Neural progenitor cell (in vitro differentiated cells): ENCODE data around the gene GUCY1B1. TPM values are rescaled to one million over a fixed set of nuclear protein-coding genes. Genes with fewer than 3 reads are reported as not detected.

Experiments used
- DNase-seq: peaks from one replicate; pipeline ENCODE4 v3.0.0-alpha.2; 2016; ENCODE audit warnings: low spot score
- H2AFZ ChIP-seq: fragments of 200-600 bp; sonication (generic); replicated peaks from 2 replicates; pipeline ENCODE4 v1.6.1; 2016; ENCODE audit warnings: antibody characterized with exemption
- H3F3A ChIP-seq: fragments of 200-600 bp; sonication (generic); 2 replicates; pipeline ENCODE4 v1.6.1; 2016; ENCODE audit warnings: antibody characterized with exemption, low read depth
- H3K27ac ChIP-seq: fragments of 200-600 bp; sonication (generic); 2 replicates; pipeline ENCODE4 v1.5.1; 2016; ENCODE audit warnings: mild to moderate bottlenecking
- H3K27me3 ChIP-seq: fragments of 200-600 bp; sonication (generic); 2 replicates; pipeline ENCODE4 v1.6.1; 2016; ENCODE audit warnings: mild to moderate bottlenecking, moderate library complexity
- H3K36me3 ChIP-seq: fragments of 200-600 bp; sonication (generic); 2 replicates; pipeline ENCODE4 v1.5.1; 2016
- H3K4me1 ChIP-seq: fragments of 200-600 bp; sonication (generic); 2 replicates; pipeline ENCODE4 v1.6.1; 2016; ENCODE audit warnings: mixed run types
- H3K4me2 ChIP-seq: fragments of 200-600 bp; sonication (generic); 2 replicates; pipeline ENCODE4 v1.6.1; 2016
- H3K4me3 ChIP-seq: fragments of 200-600 bp; sonication (generic); 2 replicates; pipeline ENCODE4 v1.5.1; 2016
- H3K79me2 ChIP-seq: fragments of 200-600 bp; sonication (generic); 2 replicates; pipeline ENCODE4 v1.6.1; 2016; ENCODE audit warnings: low read depth
- H3K9ac ChIP-seq: fragments of 200-600 bp; sonication (generic); 2 replicates; pipeline ENCODE4 v1.6.1; 2016
- H3K9me3 ChIP-seq: fragments of 200-600 bp; sonication (generic); 2 replicates; pipeline ENCODE4 v1.5.1; 2016; ENCODE audit warnings: low read depth
- H4K20me1 ChIP-seq: fragments of 200-600 bp; sonication (generic); 2 replicates; pipeline ENCODE4 v1.6.1; 2016; ENCODE audit warnings: low read depth
- H3K27ac Mint-ChIP-seq: 3 replicates; pipeline ENCODE4 v1.8.0; 2021; ENCODE audit warnings: mixed read lengths
- H3K27me3 Mint-ChIP-seq: 2 replicates; pipeline ENCODE4 v1.8.0; 2022; ENCODE audit warnings: low read depth, mild to moderate bottlenecking, inconsistent platforms, moderate library complexity, mixed read lengths; ENCODE audit not compliant: insufficient read depth
- H3K36me3 Mint-ChIP-seq: 3 replicates; pipeline ENCODE4 v1.8.0; 2021; ENCODE audit warnings: mixed read lengths
- H3K4me1 Mint-ChIP-seq: 3 replicates; pipeline ENCODE4 v1.8.0; 2021; ENCODE audit warnings: mixed read lengths
- H3K4me3 Mint-ChIP-seq: 3 replicates; pipeline ENCODE4 v1.8.0; 2021; ENCODE audit warnings: mild to moderate bottlenecking, moderate library complexity, mixed read lengths
- H3K9me3 Mint-ChIP-seq: 3 replicates; pipeline ENCODE4 v1.8.0; 2020; ENCODE audit warnings: mixed read lengths
- CTCF ChIP-seq: fragments of 200-600 bp; sonication (generic); IDR thresholded peaks from 2 replicates; pipeline ENCODE4 v1.5.1; 2017; ENCODE audit warnings: antibody characterized with exemption, mild to moderate bottlenecking
- EZH2 ChIP-seq: fragments of 200-600 bp; sonication (generic); IDR thresholded peaks from 2 replicates; pipeline ENCODE4 v1.6.1; 2017; ENCODE audit warnings: antibody characterized with exemption, mild to moderate bottlenecking, moderate library complexity
- EZH2phosphoT487 ChIP-seq: fragments of 200-600 bp; sonication (generic); IDR thresholded peaks from 2 replicates; pipeline ENCODE4 v1.6.1; 2017; ENCODE audit warnings: antibody characterized with exemption
- total RNA-seq: library from RNA; depleted of rRNA; stranded (reverse); fragments of >200 nt; gene quantifications from 2 replicates; pipeline ENCODE4 v1.2.3, GENCODE V29; 2015; ENCODE audit warnings: low replicate concordance

Gene GUCY1B1
- total RNA-seq, 1 donor from 2014 or later: 10.9 TPM

- H3K27ac Mint-ChIP-seq: no peak overlapping the region
- Histone ChIP-seq H2AFZ (no peak overlapping the region), H3K79me2 (no peaks in the 10 kb centered on the region), H3K4me1 (no peaks in the 10 kb centered on the region), H4K20me1 (no peaks in the 10 kb centered on the region), H3F3A (no peaks in the 10 kb centered on the region), H3K27ac (no peak overlapping the region), H3K36me3 (no peaks in the 10 kb centered on the region), H3K4me3 (no peak overlapping the region), H3K9me3 (no peaks in the 10 kb centered on the region), H3K4me2 (no peak overlapping the region), H3K9ac (no peak overlapping the region), H3K27me3 (no peaks in the 10 kb centered on the region)
- H3K4me3 Mint-ChIP-seq: no peak overlapping the region
- H3K4me1 Mint-ChIP-seq: no peaks in the 10 kb centered on the region
- TF ChIP-seq CTCF (peak; percentile 86), EZH2 (no peak)
- peak; percentile 63 for DNase-seq
- peaks cover 14% of the 10 kb centered on the region for H3K36me3 Mint-ChIP-seq
- no peaks in the 10 kb centered on the region for H3K27me3 Mint-ChIP-seq
- no peaks in the 10 kb centered on the region for H3K9me3 Mint-ChIP-seq
These were observed 28.4 kb downstream of the GUCY1B1 start for GRCh38 chr4:155787113-155787710.

- TF ChIP-seq EZH2phosphoT487 (no peak), EZH2 (no peak), CTCF (no peak)
- Histone ChIP-seq H3K27ac (no peak overlapping the region), H3K4me2 (no peak overlapping the region), H3K27me3 (no peaks in the 10 kb centered on the region), H3K79me2 (no peaks in the 10 kb centered on the region), H3K9me3 (no peaks in the 10 kb centered on the region), H3K4me1 (no peaks in the 10 kb centered on the region), H3K36me3 (no peaks in the 10 kb centered on the region), H3K4me3 (no peak overlapping the region), H3K9ac (no peak overlapping the region), H2AFZ (no peak overlapping the region), H4K20me1 (no peaks in the 10 kb centered on the region), H3F3A (no peaks in the 10 kb centered on the region)
- H3K9me3 Mint-ChIP-seq: no peaks in the 10 kb centered on the region
- H3K27me3 Mint-ChIP-seq: no peaks in the 10 kb centered on the region
- DNase-seq: no peak
- no peak overlapping the region for H3K27ac Mint-ChIP-seq
- H3K4me3 Mint-ChIP-seq: no peak overlapping the region
- no peaks in the 10 kb centered on the region for H3K4me1 Mint-ChIP-seq
- peaks cover 15% of the 10 kb centered on the region for H3K36me3 Mint-ChIP-seq
These were observed 30.6 kb downstream of the GUCY1B1 start for GRCh38 chr4:155789391-155789790.

- Mint-ChIP-seq H3K27ac (no peak overlapping the region), H3K9me3 (no peaks in the 10 kb centered on the region), H3K27me3 (no peaks in the 10 kb centered on the region), H3K36me3 (peaks cover 15% of the 10 kb centered on the region), H3K4me3 (no peak overlapping the region), H3K4me1 (no peaks in the 10 kb centered on the region)
- H3K4me2 ChIP-seq: no peak overlapping the region
- H3K36me3 ChIP-seq: no peaks in the 10 kb centered on the region
- no peaks in the 10 kb centered on the region for H3K27me3 ChIP-seq
- DNase-seq: no peak
- H3K27ac ChIP-seq: no peak overlapping the region
- H4K20me1 ChIP-seq: no peaks in the 10 kb centered on the region
- no peaks in the 10 kb centered on the region for H3K79me2 ChIP-seq
- TF ChIP-seq EZH2 (no peak), EZH2phosphoT487 (no peak), CTCF (no peak)
- no peak overlapping the region for H3K4me3 ChIP-seq
- H2AFZ ChIP-seq: no peak overlapping the region
- H3K9ac ChIP-seq: no peak overlapping the region
- H3F3A ChIP-seq: no peaks in the 10 kb centered on the region
- no peaks in the 10 kb centered on the region for H3K9me3 ChIP-seq
- H3K4me1 ChIP-seq: no peaks in the 10 kb centered on the region
These were observed 31.2 kb downstream of the GUCY1B1 start for GRCh38 chr4:155789982-155790381.
